Endothelial cell of umbilical vein (primary cell): ENCODE measurements around the gene TMEM139. TPM values are rescaled to one million over a fixed set of nuclear protein-coding genes. Genes with fewer than 3 reads are reported as not detected.

Experiments
- BruUV-seq: library from RNA; stranded (reverse); fragments of 400-500 nt; replicated peaks from 2 replicates; lab custom pipeline; 2021; lab: Mats Ljungman, UMichigan
- CTCF ChIA-PET: fragments of 300-600, 350-600 bp; sonication (Branson Sonifier 250); formaldehyde crosslinking; loops from one replicate; lab custom pipeline; 2021; ENCODE audit warnings: antibody characterized with exemption, inconsistent platforms; lab: Charles Lee
- POLR2A ChIA-PET: fragments of 300-600, 350-600 bp; sonication (Branson Sonifier 250); formaldehyde crosslinking; loops from one replicate; lab custom pipeline; 2021; ENCODE audit warnings: antibody characterized with exemption, inconsistent platforms; lab: Charles Lee
- DNase-seq: peaks from one replicate; pipeline ENCODE4 v3.0.0-alpha.2; 2011; ENCODE audit warnings: low read depth, low spot score
- FAIRE-seq: peaks from 2 replicates; lab custom pipeline; 2011; peaks lifted over from hg19 to GRCh38; lab: Jason Lieb, UNC
- H2AFZ ChIP-seq: 2 replicates; pipeline ENCODE4 v1.6.0; 2012; ENCODE audit warnings: low read depth, low read length, control low read depth, inconsistent platforms
- H3K27ac ChIP-seq: 2 replicates; pipeline ENCODE4 v1.5.1; 2011; ENCODE audit warnings: low read depth, mild to moderate bottlenecking, control low read depth, low read length, moderate library complexity; ENCODE audit not compliant: insufficient read depth
- H3K27me3 ChIP-seq, 2 experiments: 2 replicates each; pipeline versions ENCODE4 v1.6.0 to v1.6.1; 2011; ENCODE audit warnings: low read length in 2 of 2, mixed read lengths in 1 of 2; ENCODE audit not compliant: control insufficient read depth in 2 of 2, insufficient read depth in 2 of 2
- H3K36me3 ChIP-seq, 2 experiments: 2 replicates in 1 of 2; 3 replicates in 1 of 2; pipeline ENCODE4 v1.5.1; 2011; ENCODE audit warnings: low read length in 2 of 2, mild to moderate bottlenecking in 1 of 2, moderate library complexity in 1 of 2; ENCODE audit not compliant: control insufficient read depth in 2 of 2, insufficient read depth in 2 of 2; ENCODE audit errors: extremely low read depth in 1 of 2
- H3K4me1 ChIP-seq: 3 replicates; pipeline ENCODE4 v1.5.1; 2011; ENCODE audit warnings: mild to moderate bottlenecking, low read length; ENCODE audit not compliant: control insufficient read depth, insufficient read depth; ENCODE audit errors: extremely low read depth
- H3K4me2 ChIP-seq: 2 replicates; pipeline ENCODE4 v1.6.1; 2011; ENCODE audit warnings: low read length, control low read depth, mixed read lengths; ENCODE audit not compliant: insufficient read depth
- H3K4me3 ChIP-seq, 3 experiments: fragments of 200-600 bp in 1 of 3; sonication (generic), shearing (Covaris generic) in 1 of 3; replicated peaks in 1 of 3; 2 replicates each; pipeline ENCODE4 v1.5.1; 2011 to 2016; ENCODE audit warnings: control low read depth in 3 of 3, low read length in 3 of 3, mild to moderate bottlenecking in 2 of 3, inconsistent platforms in 1 of 3, low read depth in 1 of 3, moderate library complexity in 1 of 3; ENCODE audit not compliant: insufficient read depth in 1 of 3
- H3K79me2 ChIP-seq: 2 replicates; pipeline ENCODE4 v1.6.0; 2012; ENCODE audit warnings: low read length, inconsistent platforms; ENCODE audit not compliant: control insufficient read depth, insufficient read depth
- H3K9ac ChIP-seq: replicated peaks from 2 replicates; pipeline ENCODE3; 2011; ENCODE audit warnings: low read length, control low read depth; ENCODE audit not compliant: insufficient read depth; ENCODE audit errors: extremely low read depth
- H3K9me1 ChIP-seq: replicated peaks from 3 replicates; pipeline ENCODE4 v1.6.0; 2011; ENCODE audit warnings: mild to moderate bottlenecking, low read length; ENCODE audit not compliant: control insufficient read depth, insufficient read depth; ENCODE audit errors: extremely low read depth
- H3K9me3 ChIP-seq: replicated peaks from 2 replicates; pipeline ENCODE4 v1.5.1; 2012; ENCODE audit warnings: low read length, inconsistent platforms; ENCODE audit not compliant: control insufficient read depth, insufficient read depth
- H4K20me1 ChIP-seq: replicated peaks from 2 replicates; pipeline ENCODE3; 2011; ENCODE audit warnings: mild to moderate bottlenecking, low read length; ENCODE audit not compliant: control insufficient read depth, insufficient read depth; ENCODE audit errors: extremely low read depth
- EZH2 ChIP-seq: IDR thresholded peaks from 2 replicates; pipeline ENCODE4 v1.6.1; 2012; ENCODE audit warnings: borderline replicate concordance, low read depth, mild to moderate bottlenecking, moderate library complexity, low read length, inconsistent platforms; ENCODE audit not compliant: severe bottlenecking
- FOS ChIP-seq: IDR thresholded peaks from 2 replicates; pipeline ENCODE4 v1.6.1; 2011; ENCODE audit warnings: mild to moderate bottlenecking, low read length, moderate library complexity, borderline replicate concordance; ENCODE audit not compliant: insufficient read depth
- GATA2 ChIP-seq: IDR thresholded peaks from 2 replicates; pipeline ENCODE4 v1.7.0; 2011; ENCODE audit warnings: low read depth, mild to moderate bottlenecking, moderate library complexity, mixed read lengths, low read length; ENCODE audit not compliant: insufficient read length, insufficient read depth
- JUN ChIP-seq: IDR thresholded peaks from 2 replicates; pipeline ENCODE4 v1.6.1; 2011; ENCODE audit warnings: borderline replicate concordance, low read depth; ENCODE audit not compliant: insufficient read length, insufficient read depth
- POLR2A ChIP-seq: IDR thresholded peaks from 2 replicates; pipeline ENCODE4 v1.6.1; 2012; ENCODE audit warnings: low read depth, mild to moderate bottlenecking, control low read depth, low read length
- POLR2AphosphoS5 ChIP-seq: IDR thresholded peaks from 2 replicates; pipeline ENCODE4 v1.6.1; 2012; ENCODE audit warnings: low read depth, mild to moderate bottlenecking, control low read depth, low read length, moderate library complexity; ENCODE audit not compliant: insufficient read depth
- dilution Hi-C: fragments of 300-500 bp; cut with MboI; formaldehyde crosslinking; loops from one replicate; pipeline ENCODE4 v1.15.0; 2019; ENCODE audit warnings: low sequenced_read_pairs; ENCODE audit not compliant: extremely low pct_ligation_motif_present
- intact Hi-C: fragments of 100-400 bp; cut with micrococcal nuclease; formaldehyde crosslinking; loops from one replicate; pipeline ENCODE4 v1.10.0; 2022
- polyA plus RNA-seq, 4 experiments: library from polyadenylated mRNA; depleted of rRNA in 3 of 4; stranded (reverse) in 3 of 4; unstranded in 1 of 4; fragments of >200 nt; gene quantifications; 2 replicates each; pipeline versions ENCODE4 v1.2.1 to v1.2.3, GENCODE V29; 2011 to 2012; ENCODE audit warnings: missing spikeins in 1 of 4
- total RNA-seq: library from RNA; stranded (reverse); gene quantifications from 2 replicates; pipeline ENCODE4 v1.2.3, GENCODE V29; 2021
- TF ChIP-seq, protein P1 (sequence below): IDR thresholded peaks from 2 replicates; pipeline ENCODE4 v1.6.1; 2011; ENCODE audit not compliant: insufficient read depth, insufficient read length
- TF ChIP-seq, protein P2 (sequence below), 2 donors: IDR thresholded peaks; 1 replicate in 1 of 2; 2 replicates in 1 of 2; pipeline ENCODE4 v1.5.1; 2011; ENCODE audit warnings: low read length in 2 of 2, mild to moderate bottlenecking in 2 of 2, moderate library complexity in 2 of 2, control low read depth in 1 of 2, inconsistent platforms in 1 of 2, low read depth in 1 of 2; ENCODE audit not compliant: insufficient read depth in 1 of 2; ENCODE audit errors: extremely low read depth in 1 of 2

Gene TMEM139
- total and polyA plus RNA-seq, 2 donors (not counting 3 experiments of a cell fraction or from before 2014, with no cell fraction given): 0.37 TPM; not detected in 1

DNA sequence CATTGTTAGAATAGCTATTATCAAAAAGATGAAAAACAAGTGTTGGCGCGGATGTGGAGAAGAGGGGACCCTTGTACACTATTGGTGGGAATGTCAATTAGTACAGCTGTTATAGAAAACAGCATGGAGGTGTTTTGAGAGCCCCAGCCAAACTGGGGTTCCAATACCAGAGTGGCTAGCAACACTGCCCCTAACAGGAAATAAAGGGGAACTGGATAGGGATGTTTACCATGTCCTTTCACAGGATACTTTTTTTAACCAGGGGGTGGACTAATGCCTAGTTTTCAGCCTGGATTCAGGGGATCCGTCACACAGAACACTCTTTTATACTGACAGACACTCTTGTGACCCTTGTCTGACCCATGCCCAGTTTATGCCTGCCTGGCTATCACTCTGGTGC is 28.4 kb upstream of the TMEM139 start:
- intact Hi-C loops: no loop called here
- no peak overlapping the region for H3K27ac ChIP-seq
- no peaks in the 10 kb centered on the region for H3K27me3 ChIP-seq

More for the DNA sequence above, 28.4 kb upstream of the TMEM139 start:
- POLR2A ChIA-PET: no interaction called here
- CTCF ChIA-PET: interaction anchor here (1.6 to 2.6 kb wide), 3 partner anchors 16 to 124 kb away, joined by 4 to 19 read pairs (median 6); no protein-coding TSS in a partner anchor
- no peaks in the 10 kb centered on the region for H3K9me3 ChIP-seq
- H3K4me1 ChIP-seq: peaks cover 2% of the 10 kb centered on the region
- no TSS peak for BruUV-seq
- no peak overlapping the region for H2AFZ ChIP-seq
- dilution Hi-C loops: no loop called here
- no peak for TF ChIP-seq JUN
- TF ChIP-seq GATA2: no peak
- TF ChIP-seq, protein P1, sequence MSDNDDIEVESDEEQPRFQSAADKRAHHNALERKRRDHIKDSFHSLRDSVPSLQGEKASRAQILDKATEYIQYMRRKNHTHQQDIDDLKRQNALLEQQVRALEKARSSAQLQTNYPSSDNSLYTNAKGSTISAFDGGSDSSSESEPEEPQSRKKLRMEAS: no peak
- TF ChIP-seq POLR2AphosphoS5: no peak
- TF ChIP-seq FOS: no peak
- TF ChIP-seq EZH2: no peak
- TF ChIP-seq, protein P2, sequence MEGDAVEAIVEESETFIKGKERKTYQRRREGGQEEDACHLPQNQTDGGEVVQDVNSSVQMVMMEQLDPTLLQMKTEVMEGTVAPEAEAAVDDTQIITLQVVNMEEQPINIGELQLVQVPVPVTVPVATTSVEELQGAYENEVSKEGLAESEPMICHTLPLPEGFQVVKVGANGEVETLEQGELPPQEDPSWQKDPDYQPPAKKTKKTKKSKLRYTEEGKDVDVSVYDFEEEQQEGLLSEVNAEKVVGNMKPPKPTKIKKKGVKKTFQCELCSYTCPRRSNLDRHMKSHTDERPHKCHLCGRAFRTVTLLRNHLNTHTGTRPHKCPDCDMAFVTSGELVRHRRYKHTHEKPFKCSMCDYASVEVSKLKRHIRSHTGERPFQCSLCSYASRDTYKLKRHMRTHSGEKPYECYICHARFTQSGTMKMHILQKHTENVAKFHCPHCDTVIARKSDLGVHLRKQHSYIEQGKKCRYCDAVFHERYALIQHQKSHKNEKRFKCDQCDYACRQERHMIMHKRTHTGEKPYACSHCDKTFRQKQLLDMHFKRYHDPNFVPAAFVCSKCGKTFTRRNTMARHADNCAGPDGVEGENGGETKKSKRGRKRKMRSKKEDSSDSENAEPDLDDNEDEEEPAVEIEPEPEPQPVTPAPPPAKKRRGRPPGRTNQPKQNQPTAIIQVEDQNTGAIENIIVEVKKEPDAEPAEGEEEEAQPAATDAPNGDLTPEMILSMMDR (IDR thresholded peaks at IDR 0.05; ENCODE audit: extremely low read depth in 1 of 2, insufficient read depth in 1 of 2, low read depth in 1 of 2, low read length in 2 of 2): no peak
- TF ChIP-seq POLR2A: no peak
- H3K9me1 ChIP-seq: no peaks in the 10 kb centered on the region
- H3K36me3 ChIP-seq: no peaks in the 10 kb centered on the region
- H3K9ac ChIP-seq: no peak overlapping the region
- no peak overlapping the region for H3K4me2 ChIP-seq
- H3K4me3 ChIP-seq: no peak overlapping the region
- H3K79me2 ChIP-seq: no peaks in the 10 kb centered on the region
- FAIRE-seq (no peak), DNase-seq (no peak)
- no peaks in the 10 kb centered on the region for H4K20me1 ChIP-seq
